GM19468 (cell line): ENCODE results near the gene NT5DC4.

Experiments
- ATAC-seq: cut with Tn5 transposase; IDR thresholded peaks from one replicate; pipeline ENCODE4 v1.9.1; 2021; ENCODE audit warnings: mild to moderate bottlenecking, moderate library complexity, moderate number of reproducible peaks; ENCODE audit not compliant: unreplicated experiment; ENCODE audit errors: extremely low read depth

NT5DC4 gene

DNA sequence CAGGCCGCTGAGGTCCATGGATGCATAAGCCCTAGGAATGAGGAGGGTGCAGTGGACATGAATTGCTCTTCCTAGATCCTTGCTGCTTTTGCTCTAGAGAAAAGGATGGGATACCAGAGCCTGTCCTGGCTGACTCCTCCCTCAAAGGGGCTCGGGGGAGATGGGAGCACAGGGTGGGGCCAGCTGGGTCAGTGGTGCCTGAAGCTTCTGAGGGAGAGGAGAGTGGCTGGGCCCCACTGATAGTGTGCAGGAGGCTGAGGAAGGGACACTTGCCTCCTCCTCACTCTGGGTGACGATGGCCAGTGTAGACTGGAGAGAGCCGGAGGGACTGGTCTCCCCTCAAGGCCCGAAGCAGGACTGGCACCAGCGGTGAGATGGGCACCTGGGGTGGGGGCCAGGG, at the start of gene NT5DC4:
Gene NT5DC4, plus strand, starts transcription at position 236 of the 400 bp plus-strand sequence. Its CDS starts 60 bp downstream, at position 296.
- no peak for ATAC-seq

- no peak for ATAC-seq
These were observed 49.0 kb upstream of the NT5DC4 start for GRCh38 chr2:112671801-112672200.

DNA sequence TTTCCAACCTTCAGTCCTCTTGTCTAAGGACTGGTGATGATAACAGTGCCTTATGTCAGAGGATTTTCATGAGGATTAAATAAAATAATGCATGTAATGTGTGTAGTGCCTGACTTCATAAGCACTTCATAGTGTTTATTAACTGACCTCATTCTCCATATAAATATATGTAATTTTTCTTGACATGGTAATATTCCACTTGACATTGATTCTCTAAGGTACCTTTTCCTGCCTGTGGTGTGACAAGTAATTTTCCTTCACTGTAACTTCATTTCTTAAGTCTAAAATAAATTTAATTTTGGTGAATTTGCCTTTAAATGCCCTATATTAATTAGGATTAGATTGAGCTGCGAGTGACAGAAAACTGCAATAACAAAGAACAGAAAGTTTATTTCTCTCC, 47.8 kb upstream of the NT5DC4 start:
- no peak for ATAC-seq

DNA sequence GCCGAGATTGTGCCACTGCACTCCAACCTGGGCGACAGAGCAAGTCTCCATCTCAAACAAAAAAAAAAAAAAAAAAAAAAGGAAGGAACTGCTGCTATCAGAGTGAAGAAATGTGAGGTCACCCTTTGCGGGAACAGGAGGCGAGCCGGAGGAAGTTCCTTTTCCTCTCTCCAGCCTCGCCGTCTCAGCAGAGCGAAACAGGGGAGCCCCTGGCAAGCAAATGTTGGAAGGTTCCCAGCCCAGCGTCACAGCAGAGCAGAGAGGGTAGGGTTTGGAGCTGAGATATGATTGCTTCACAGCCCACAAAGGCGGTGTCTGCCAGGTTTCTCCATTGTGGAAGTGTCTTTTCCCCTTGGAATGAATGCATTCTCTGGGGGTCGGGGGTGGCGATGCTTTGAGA, 46.6 kb upstream of the NT5DC4 start:
- ATAC-seq, result no peak

GRCh38 chr2:112679484-112679883, 41.3 kb upstream of the NT5DC4 start:
- no peak for ATAC-seq

DNA sequence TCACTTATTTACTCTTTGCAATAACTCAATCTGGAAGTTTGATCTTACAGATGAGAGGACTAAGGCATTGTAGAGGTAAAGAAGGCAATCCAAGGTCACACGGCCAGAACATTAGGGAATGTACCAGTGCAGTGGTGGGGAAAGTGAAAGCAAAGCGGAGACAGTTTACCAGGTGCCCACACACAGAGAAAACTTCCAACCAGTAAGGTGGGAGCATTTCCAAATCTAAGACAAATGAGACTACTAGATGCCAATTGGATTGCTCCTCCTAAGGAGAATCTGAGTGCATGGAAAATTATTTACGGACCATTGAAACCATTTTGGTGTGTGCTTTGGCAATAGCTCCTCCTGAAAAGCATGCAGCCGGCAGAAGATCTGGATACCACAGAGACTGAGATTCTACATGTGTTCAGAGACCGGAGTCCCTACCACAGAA, 40.1 kb upstream of the NT5DC4 start:
- no peak for ATAC-seq

DNA sequence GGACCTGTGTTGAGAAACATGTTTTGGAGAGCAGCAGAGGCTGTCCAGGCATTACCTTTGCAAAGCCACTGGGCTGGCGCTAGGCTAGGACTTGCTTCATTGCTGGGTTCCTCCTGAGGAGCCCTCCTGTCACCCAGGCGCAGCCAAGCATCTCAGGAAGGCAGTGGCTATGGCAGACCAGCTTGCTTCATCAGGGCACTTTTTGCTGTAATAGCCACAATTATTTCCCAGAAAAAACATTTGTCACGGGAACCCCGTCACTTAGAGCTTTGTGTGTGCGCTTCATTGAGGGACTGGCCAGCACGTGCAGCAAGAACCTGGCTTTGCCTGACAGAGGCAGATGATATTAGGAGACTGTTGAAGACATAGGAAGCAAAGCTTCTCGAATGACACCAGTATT, 38.7 kb upstream of the NT5DC4 start:
- no peak for ATAC-seq

DNA sequence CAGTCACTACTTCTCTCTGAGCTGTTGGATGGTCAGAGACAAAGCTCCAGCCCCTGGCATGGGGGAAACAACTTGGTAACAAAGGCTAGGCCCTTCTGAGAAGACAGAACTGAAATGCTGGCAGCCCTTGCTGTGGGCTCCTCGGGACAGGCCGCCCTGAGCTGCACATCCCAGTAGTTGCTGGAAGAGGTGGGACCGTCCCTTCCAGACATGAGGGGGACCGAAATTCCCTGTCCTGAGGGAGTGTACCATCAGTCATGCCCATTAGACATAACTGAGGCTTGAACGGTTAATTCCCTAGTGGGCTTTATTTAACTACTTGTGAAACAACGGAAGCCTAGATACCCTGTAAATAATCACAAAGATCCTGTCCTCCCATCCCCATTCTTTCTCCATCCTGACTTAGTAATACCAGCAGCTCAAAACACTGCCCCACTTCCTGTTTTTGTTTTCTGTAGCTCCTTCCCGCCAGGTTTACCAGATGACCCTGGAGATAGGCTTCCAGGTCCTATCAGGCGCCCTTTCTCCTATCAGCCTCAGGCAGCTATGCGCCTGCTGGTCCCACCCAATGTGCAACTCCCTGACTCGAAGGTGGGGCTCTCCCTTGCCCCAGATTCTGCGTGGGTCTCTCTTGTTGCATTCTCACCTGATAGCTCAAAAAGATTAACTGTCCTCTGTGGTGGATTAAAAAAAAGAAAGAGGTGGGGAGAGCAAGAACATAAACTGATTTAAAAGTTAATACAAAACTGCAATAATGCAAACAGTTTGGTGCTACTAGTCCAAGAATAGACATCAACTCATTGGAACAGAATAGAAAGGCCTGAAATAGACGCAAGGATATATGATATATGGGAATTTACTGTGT, 37.0 kb upstream of the NT5DC4 start:
- no peak for ATAC-seq

GRCh38 chr2:112684415-112684775, 36.4 kb upstream of the NT5DC4 start:
- ATAC-seq, result no peak

DNA sequence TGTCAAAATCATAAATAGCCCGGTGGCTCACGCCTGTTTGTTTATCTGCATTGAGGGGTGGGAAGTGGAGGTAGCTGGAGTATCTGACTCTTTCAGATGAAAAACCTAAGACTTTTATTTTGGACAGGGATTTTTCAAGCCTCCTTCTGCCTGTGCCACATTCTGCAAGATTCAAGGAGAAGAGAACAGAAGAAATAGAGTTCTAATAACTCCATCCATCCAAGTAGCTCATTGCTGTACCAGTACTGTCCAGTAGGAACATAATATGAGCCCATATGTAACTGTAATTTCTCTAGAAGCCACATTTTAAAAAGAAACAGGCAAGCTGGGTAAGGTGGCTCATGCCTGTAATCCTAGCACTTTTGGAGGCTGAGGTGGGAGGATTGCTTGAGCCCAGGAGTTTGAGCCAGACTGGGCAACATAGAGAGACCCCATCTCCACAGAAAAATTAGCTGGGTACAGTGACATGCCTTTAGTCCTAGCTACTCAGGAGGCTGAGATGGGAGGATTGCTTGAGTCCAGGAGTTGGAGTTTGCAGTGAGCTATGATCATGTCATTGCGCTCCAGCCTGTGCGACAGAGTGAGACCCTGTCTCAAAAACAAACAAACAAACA, 35.4 kb upstream of the NT5DC4 start:
- ATAC-seq, result no peak

DNA sequence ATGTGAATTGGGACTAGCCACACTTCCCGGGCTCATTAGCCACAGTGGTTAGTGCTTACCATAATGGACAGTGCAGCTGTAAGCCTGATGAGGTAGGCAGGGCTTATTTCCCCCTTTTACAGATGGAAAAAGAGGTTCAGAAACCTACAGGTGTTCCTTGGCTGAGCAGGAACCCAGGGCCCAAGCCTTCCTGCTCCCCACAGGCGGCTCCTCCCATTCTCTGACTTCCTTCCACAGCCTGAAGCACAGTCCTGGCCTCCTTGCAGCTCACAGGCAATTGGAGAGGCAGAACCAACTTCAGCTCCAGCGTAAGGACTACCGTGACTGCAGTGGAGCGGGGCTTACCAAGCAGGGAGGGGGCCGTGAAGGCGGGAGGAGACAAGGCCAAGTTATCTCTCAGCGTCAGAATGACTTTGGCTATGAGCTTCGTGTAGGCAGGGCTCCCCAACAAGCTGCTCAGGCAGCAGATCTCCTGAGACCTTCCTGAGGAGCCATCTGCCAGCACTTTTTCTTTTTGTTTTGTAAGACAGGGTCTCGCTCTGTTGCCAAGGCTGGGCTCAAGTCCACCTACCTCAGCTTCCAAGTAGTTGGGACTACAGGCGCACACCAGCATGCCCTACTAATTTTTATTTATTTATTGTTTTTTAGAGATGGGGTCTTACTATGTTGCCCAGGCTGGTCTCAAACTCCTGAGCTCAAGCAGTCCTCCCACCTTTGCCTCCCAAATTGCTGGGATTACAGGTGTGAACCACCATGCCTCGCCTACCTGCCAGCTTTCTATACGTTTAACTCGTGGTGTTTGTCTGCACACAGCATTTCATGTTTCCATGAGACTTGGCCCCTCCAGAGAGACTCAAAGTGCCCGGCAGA, 34.2 kb upstream of the NT5DC4 start:
- no peak for ATAC-seq

DNA sequence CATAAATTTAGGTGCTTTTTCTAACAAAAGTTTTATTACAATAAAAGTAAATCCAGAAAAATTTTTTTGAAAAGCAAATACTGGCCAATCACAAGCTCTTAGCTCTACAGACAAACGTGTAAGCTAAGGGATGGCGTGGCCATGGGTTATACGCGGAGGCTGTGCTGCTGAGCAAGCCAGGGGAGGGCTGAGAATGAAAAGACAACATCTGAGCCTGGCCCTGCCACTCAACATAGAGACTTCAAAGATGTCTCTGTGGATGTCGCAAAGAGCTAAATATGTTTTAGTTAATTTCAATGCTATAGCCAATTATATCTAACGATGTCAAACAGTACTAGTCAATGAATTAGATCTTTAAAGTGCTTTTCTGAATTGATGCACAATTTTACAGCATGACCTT, 33.3 kb upstream of the NT5DC4 start:
- ATAC-seq, result no peak

DNA sequence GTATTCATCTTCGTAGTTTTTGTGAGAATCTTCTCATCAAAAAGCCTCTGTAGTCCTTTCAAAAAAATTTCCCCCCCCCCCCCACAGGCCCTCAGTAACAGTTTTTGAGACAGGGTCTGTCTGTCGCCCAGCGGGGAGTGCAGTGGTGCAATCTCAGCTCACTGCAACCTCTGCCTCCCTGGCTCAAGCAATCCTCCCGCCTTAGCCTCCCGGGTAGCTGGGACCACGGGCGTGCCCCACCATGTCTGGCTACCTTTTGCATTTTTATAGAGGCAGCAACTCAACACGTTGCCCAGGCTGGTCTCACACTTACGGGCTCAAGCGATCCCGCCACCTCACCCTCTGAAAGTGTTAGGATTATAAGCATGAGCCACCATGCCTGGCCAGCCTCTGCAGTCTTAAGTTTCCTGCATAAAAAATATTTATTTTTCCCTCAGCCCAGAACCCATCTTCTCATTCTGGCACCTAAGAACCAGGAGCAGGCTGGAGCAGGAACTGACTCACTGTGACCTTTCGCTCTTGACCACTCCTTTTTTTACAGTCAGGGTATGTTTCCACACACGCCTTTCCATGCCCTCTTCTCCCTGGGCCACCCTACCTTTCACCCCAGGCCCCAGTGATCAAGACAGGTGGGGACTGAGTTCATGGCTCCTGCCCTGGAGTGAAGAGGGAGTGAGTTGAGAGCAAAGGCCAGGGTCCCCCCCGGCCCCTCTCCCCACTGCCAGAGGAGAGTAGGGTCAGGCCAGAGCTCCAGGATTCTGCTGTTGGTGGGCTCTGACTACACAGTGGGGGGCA, 32.5 kb upstream of the NT5DC4 start:
- ATAC-seq, result no peak

- no peak for ATAC-seq
These were observed 29.9 kb upstream of the NT5DC4 start for GRCh38 chr2:112690853-112691401.

- no peak for ATAC-seq
These were observed 28.9 kb upstream of the NT5DC4 start for GRCh38 chr2:112691881-112692281.

GRCh38 chr2:112692495-112692911, 28.3 kb upstream of the NT5DC4 start:
- peak; percentile 65 for ATAC-seq

DNA sequence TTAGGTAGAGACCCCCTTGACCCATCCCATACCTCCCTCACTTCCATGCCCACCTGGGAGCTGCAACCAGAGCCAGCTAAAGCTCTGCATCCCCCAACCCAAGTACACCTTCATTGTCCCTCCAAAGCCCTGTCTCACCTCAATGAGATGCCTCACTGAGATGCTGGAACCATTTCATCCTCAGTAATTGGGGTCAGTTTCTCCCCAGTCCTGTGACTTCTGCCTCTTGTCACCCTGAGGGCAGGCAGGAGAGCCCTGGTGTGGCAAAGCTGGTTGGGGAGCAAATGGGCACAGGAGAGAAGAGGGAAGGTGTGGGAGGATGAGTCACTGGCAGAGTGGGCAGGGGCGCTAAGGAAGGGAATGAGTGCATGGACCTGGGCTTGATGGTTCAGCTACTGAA, 27.9 kb upstream of the NT5DC4 start:
- ATAC-seq, result no peak

DNA sequence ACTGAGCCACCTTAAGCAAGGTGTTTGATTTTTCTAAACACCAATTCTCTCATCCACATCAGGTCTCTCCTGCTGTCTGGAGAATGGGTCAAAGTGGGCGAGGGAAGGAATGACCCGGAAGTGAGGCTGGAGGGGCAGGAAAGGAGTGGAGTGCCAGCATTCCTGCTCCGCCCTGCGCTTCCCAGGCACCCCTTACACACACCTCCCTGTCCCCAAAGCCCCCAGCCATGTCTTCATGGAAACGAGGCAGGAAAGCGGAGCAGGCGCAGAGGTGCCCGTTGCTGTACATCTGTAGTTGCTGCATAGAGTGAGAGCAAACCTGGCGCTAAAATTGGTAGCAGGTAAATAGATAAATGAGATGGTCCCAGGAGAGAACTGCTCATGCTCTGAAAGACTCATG, 27.2 kb upstream of the NT5DC4 start:
- ATAC-seq, result no peak

DNA sequence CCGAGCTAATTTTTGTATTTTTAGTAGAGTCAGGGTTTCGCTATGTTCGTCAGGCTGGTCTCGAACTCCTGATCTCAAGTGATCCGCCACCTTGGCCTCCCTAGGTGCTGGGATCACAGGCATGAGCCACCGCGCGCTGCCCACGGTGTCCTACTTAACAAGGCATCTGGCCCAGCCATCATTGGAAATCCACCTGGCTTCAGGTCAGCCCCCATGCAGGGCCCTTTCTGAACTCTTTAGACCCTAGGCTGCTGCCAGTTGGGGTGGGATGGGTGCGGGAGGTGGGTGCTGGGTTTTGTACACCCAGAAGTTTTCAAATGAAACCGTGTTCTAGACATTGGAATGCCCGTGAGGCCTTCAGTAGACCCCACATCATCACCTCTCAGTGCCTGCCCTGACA, 26.6 kb upstream of the NT5DC4 start:
- no peak for ATAC-seq
